SK-N-SH (cell line): ENCODE results near the gene ZNF441. TPM values are rescaled to one million over a fixed set of nuclear protein-coding genes. Genes with fewer than 3 reads are reported as not detected.

ENCODE experiments used
- CTCF ChIA-PET: fragments of 300-600, 350-600 bp; formaldehyde crosslinking; extraction: SDS; loops from one replicate; lab custom pipeline; 2021; lab: Yijun Ruan, JAX
- POLR2A ChIA-PET: fragments of 350-600 bp; sonication (Branson Sonifier 250); formaldehyde crosslinking; extraction: SDS; loops from one replicate; lab custom pipeline; 2020; ENCODE audit warnings: antibody characterized with exemption, inconsistent platforms; lab: Yijun Ruan, JAX
- DNase-seq: peaks from one replicate; pipeline ENCODE4 v3.0.0; 2012
- H2AFZ ChIP-seq: fragments of 200-600 bp; sonication (generic); 2 replicates; pipeline ENCODE4 v1.8.1; 2016; ENCODE audit warnings: antibody characterized with exemption, mild to moderate bottlenecking, low read depth
- H3F3A ChIP-seq: fragments of 200-600 bp; sonication (generic); replicated peaks from 2 replicates; pipeline ENCODE3; 2016; ENCODE audit warnings: antibody characterized with exemption, mild to moderate bottlenecking; ENCODE audit not compliant: insufficient read depth
- H3K27ac ChIP-seq, 2 experiments: fragments of 200-500 bp in 1 of 2; fragments of 200-600 bp in 1 of 2; sonication (Bioruptor generic) in 1 of 2; sonication (generic), shearing (Covaris generic) in 1 of 2; 2 replicates each; pipeline versions ENCODE4 v1.5.1 to v1.6.1; 2014 to 2016; ENCODE audit warnings: low read depth in 2 of 2, inconsistent platforms in 1 of 2, low read length in 1 of 2, mild to moderate bottlenecking in 1 of 2, mixed read lengths in 1 of 2
- H3K27me3 ChIP-seq: fragments of 200-600 bp; sonication (generic), shearing (Covaris generic); 2 replicates; pipeline ENCODE4 v1.6.1; 2016; ENCODE audit warnings: mixed run types; ENCODE audit not compliant: insufficient read depth
- H3K36me3 ChIP-seq, 2 experiments: fragments of 200-500 bp in 1 of 2; fragments of 200-600 bp in 1 of 2; sonication (Bioruptor generic) in 1 of 2; sonication (generic) in 1 of 2; replicated peaks in 1 of 2; 2 replicates each; pipeline versions ENCODE3 to v1.5.1; 2014 to 2016; ENCODE audit warnings: low read length in 1 of 2, mild to moderate bottlenecking in 1 of 2; ENCODE audit not compliant: insufficient read depth in 2 of 2, control insufficient read depth in 1 of 2
- H3K4me1 ChIP-seq, 2 experiments: fragments of 200-500 bp in 1 of 2; fragments of 200-600 bp in 1 of 2; sonication (Bioruptor generic) in 1 of 2; sonication (generic), shearing (Covaris generic) in 1 of 2; 2 replicates each; pipeline versions ENCODE4 v1.5.1 to v1.6.1; 2014 to 2016; ENCODE audit warnings: low read depth in 1 of 2, low read length in 1 of 2, mixed run types in 1 of 2; ENCODE audit not compliant: insufficient read depth in 2 of 2, control insufficient read depth in 1 of 2
- H3K4me2 ChIP-seq: fragments of 200-600 bp; sonication (generic), shearing (Covaris generic); 2 replicates; pipeline ENCODE4 v1.6.1; 2017; ENCODE audit warnings: mixed run types
- H3K4me3 ChIP-seq, 2 experiments: fragments of 200-500 bp in 1 of 2; fragments of 200-600 bp in 1 of 2; sonication (Bioruptor generic) in 1 of 2; sonication (generic), shearing (Covaris generic) in 1 of 2; 2 replicates each; pipeline versions ENCODE4 v1.5.1 to v1.8.1; 2014 to 2016; ENCODE audit warnings: low read depth in 2 of 2, inconsistent platforms in 1 of 2, low read length in 1 of 2, mild to moderate bottlenecking in 1 of 2, mixed read lengths in 1 of 2, moderate library complexity in 1 of 2
- H3K79me2 ChIP-seq: fragments of 200-600 bp; sonication (generic); 2 replicates; pipeline ENCODE4 v1.8.1; 2017; ENCODE audit warnings: mild to moderate bottlenecking; ENCODE audit not compliant: insufficient read depth
- H3K9ac ChIP-seq: fragments of 200-600 bp; sonication (generic); 2 replicates; pipeline ENCODE4 v1.6.1; 2017; ENCODE audit warnings: mixed run types
- H3K9me2 ChIP-seq: fragments of 200-600 bp; sonication (generic); 2 replicates; pipeline ENCODE4 v1.6.1; 2017; ENCODE audit warnings: mixed run types
- H3K9me3 ChIP-seq: fragments of 200-600 bp; sonication (generic); 2 replicates; pipeline ENCODE4 v1.6.1; 2017; ENCODE audit warnings: mixed run types, mild to moderate bottlenecking, moderate library complexity
- H4K20me1 ChIP-seq: fragments of 200-600 bp; sonication (generic); 2 replicates; pipeline ENCODE4 v1.6.1; 2017; ENCODE audit warnings: mild to moderate bottlenecking, mixed run types; ENCODE audit not compliant: insufficient read depth
- ELF1 ChIP-seq: IDR thresholded peaks from 2 replicates; pipeline ENCODE4 v1.4.0; 2012
- EP300 ChIP-seq, 2 experiments: IDR thresholded peaks; 2 replicates each; pipeline versions ENCODE4 v1.4.0 to v1.6.1; 2012; ENCODE audit warnings: borderline replicate concordance in 1 of 2, low read depth in 1 of 2, low read length in 1 of 2
- EZH2phosphoT487 ChIP-seq: fragments of 200-600 bp; sonication (generic); IDR thresholded peaks from 2 replicates; pipeline ENCODE4 v1.6.1; 2017; ENCODE audit warnings: low read depth, mixed run types, mild to moderate bottlenecking, antibody characterized with exemption, moderate library complexity, borderline replicate concordance
- FOSL2 ChIP-seq: IDR thresholded peaks from 2 replicates; pipeline ENCODE4 v1.4.0; 2012; ENCODE audit warnings: low read depth, mild to moderate bottlenecking, moderate library complexity, borderline replicate concordance
- FOXM1 ChIP-seq: IDR thresholded peaks from 2 replicates; pipeline ENCODE4 v1.4.0; 2012; ENCODE audit warnings: low read depth, mild to moderate bottlenecking
- GATA2 ChIP-seq: sonication (generic); formaldehyde crosslinking; IDR thresholded peaks from 2 replicates; pipeline ENCODE4 v1.5.0; 2020; ENCODE audit warnings: mild to moderate bottlenecking, missing genetic modification reagents
- JUND ChIP-seq: IDR thresholded peaks from 2 replicates; pipeline ENCODE4 v1.4.0; 2012
- MEF2A ChIP-seq: IDR thresholded peaks from 2 replicates; pipeline ENCODE4 v1.4.0; 2012; ENCODE audit warnings: low read depth, borderline replicate concordance
- NFIC ChIP-seq: IDR thresholded peaks from 2 replicates; pipeline ENCODE4 v1.4.0; 2012; ENCODE audit warnings: borderline replicate concordance
- NRF1 ChIP-seq: IDR thresholded peaks from 2 replicates; pipeline ENCODE4 v1.6.1; 2012; ENCODE audit warnings: low read depth, mild to moderate bottlenecking, low read length
- POLR2AphosphoS5 ChIP-seq: IDR thresholded peaks from 2 replicates; pipeline ENCODE4 v1.6.1; 2012; ENCODE audit warnings: low read depth, low read length
- RCOR1 ChIP-seq: fragments of 150-350 bp; IDR thresholded peaks from 2 replicates; pipeline ENCODE4 v1.6.1; 2017; ENCODE audit warnings: antibody characterized with exemption, low read length
- RXRA ChIP-seq: IDR thresholded peaks from 2 replicates; pipeline ENCODE4 v1.4.0; 2012; ENCODE audit warnings: low read depth, mild to moderate bottlenecking, borderline replicate concordance
- SMC3 ChIP-seq: IDR thresholded peaks from 2 replicates; pipeline ENCODE4 v1.6.1; 2012; ENCODE audit warnings: low read depth, low read length, improper control_type of control experiment
- TAF1 ChIP-seq: IDR thresholded peaks from 2 replicates; pipeline ENCODE4 v1.6.1; 2012; ENCODE audit warnings: low read depth, mild to moderate bottlenecking, low read length, moderate library complexity, borderline replicate concordance
- WGBS: methylation state at CpG from one replicate; pipeline ENCODE4 v1.1.6; 2017; ENCODE audit warnings: low lambda C conversion rate; 5-methylcytosine and 5-hydroxymethylcytosine counted together
- polyA plus RNA-seq, 3 experiments: library from polyadenylated mRNA; depleted of rRNA; stranded (reverse); fragments of >200 nt; gene quantifications; 2 replicates each; pipeline ENCODE4 v1.2.3, GENCODE V29; 2012
- TF ChIP-seq, protein P1 (sequence below): IDR thresholded peaks from 2 replicates; pipeline ENCODE4 v1.4.0; 2012; ENCODE audit warnings: low read depth, borderline replicate concordance
- TF ChIP-seq, protein P2 (sequence below): IDR thresholded peaks from 2 replicates; pipeline ENCODE4 v1.4.0; 2012; ENCODE audit warnings: low read depth
- TF ChIP-seq, protein P3 (sequence below): IDR thresholded peaks from 2 replicates; pipeline ENCODE4 v1.4.0; 2012; ENCODE audit warnings: low read depth, borderline replicate concordance
- TF ChIP-seq, protein P4 (sequence below): fragments of 150-350 bp; IDR thresholded peaks from 2 replicates; pipeline ENCODE4 v1.6.1; 2016; ENCODE audit warnings: mild to moderate bottlenecking, low read depth, low read length

Gene ZNF441
- polyA plus RNA-seq, 1 of the 3 experiments (the other 2 are of a cell fraction): 3.2 TPM

DNA sequence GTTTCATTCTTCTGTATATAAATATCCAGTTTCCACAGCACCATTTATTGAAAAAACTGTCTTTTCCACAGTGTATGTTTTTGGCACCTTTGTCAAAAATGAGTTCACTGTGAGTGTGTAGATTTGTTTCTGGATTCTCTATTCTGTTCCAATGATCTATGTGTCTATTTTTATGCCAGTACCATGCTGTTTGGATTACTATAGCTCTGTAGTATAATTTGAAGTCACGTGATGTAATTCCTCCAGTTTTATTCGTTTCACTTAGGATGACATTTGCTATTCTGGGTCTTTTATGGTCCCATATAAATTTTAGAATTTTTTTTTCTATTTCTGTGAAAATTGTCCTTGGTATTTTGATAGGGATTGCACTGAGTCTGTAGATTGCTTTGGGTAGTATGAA, 17.0 kb upstream of the ZNF441 start (continued):
- no peak for TF ChIP-seq EZH2phosphoT487
- no peak for TF ChIP-seq SMC3
- TF ChIP-seq EP300 (IDR thresholded peaks at IDR 0.05; ENCODE audit: borderline replicate concordance in 1 of 2, low read depth in 1 of 2, low read length in 1 of 2): no peak
- TF ChIP-seq, protein P1, sequence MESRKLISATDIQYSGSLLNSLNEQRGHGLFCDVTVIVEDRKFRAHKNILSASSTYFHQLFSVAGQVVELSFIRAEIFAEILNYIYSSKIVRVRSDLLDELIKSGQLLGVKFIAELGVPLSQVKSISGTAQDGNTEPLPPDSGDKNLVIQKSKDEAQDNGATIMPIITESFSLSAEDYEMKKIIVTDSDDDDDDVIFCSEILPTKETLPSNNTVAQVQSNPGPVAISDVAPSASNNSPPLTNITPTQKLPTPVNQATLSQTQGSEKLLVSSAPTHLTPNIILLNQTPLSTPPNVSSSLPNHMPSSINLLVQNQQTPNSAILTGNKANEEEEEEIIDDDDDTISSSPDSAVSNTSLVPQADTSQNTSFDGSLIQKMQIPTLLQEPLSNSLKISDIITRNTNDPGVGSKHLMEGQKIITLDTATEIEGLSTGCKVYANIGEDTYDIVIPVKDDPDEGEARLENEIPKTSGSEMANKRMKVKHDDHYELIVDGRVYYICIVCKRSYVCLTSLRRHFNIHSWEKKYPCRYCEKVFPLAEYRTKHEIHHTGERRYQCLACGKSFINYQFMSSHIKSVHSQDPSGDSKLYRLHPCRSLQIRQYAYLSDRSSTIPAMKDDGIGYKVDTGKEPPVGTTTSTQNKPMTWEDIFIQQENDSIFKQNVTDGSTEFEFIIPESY: no peak
- no peak for TF ChIP-seq RXRA
- no peak for TF ChIP-seq JUND
- TF ChIP-seq FOSL2: no peak

DNA sequence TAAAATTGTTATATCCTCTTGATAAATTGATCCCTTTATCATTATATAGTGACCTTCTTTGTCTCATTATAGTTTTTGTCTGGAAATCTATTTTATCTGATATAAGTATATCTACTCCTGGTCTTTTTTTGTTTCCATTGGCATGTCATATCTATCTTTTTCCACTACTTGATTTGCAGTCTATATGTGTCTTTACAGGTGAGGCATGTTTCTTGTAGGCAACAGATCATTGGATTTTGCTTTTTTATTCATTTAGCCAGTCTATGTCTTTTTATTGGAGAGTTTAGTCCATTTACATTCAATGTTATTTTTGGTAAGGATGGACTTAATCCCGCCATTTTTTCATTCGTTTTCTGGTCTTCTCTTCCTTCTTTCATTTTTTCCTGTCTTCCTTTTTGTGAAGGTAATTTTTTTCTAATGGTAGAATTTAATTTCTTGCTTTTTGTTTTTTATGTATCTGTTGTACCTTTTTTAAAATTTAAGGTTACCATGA, 14.5 kb upstream of the ZNF441 start:
- no peaks in the 10 kb centered on the region for H3K9me2 ChIP-seq
- H3K36me3 ChIP-seq: no peaks in the 10 kb centered on the region
- H3K4me2 ChIP-seq: no peak overlapping the region
- H2AFZ ChIP-seq: no peak overlapping the region
- ChIA-PET CTCF (no interaction called here), POLR2A (no interaction called here)
- peaks cover 7% of the 10 kb centered on the region; the same call in 1 of the 2 replicates for H3K9me3 ChIP-seq
- H3F3A ChIP-seq: no peaks in the 10 kb centered on the region
- DNase-seq: no peak
- no peak overlapping the region for H3K4me3 ChIP-seq
- no peak overlapping the region for H3K9ac ChIP-seq
- H3K79me2 ChIP-seq: no peaks in the 10 kb centered on the region
- H4K20me1 ChIP-seq: no peaks in the 10 kb centered on the region
- H3K27me3 ChIP-seq: no peaks in the 10 kb centered on the region
- H3K4me1 ChIP-seq: no peaks in the 10 kb centered on the region
- WGBS: 0% methylated on average over 2 of the region's 2 CpGs
- H3K27ac ChIP-seq: no peak overlapping the region
- TF ChIP-seq RXRA (no peak), NRF1 (no peak), NFIC (no peak), POLR2AphosphoS5 (no peak), TAF1 (no peak), FOSL2 (no peak)
- TF ChIP-seq, protein P2, sequence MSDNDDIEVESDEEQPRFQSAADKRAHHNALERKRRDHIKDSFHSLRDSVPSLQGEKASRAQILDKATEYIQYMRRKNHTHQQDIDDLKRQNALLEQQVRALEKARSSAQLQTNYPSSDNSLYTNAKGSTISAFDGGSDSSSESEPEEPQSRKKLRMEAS: no peak
- TF ChIP-seq, protein P3, sequence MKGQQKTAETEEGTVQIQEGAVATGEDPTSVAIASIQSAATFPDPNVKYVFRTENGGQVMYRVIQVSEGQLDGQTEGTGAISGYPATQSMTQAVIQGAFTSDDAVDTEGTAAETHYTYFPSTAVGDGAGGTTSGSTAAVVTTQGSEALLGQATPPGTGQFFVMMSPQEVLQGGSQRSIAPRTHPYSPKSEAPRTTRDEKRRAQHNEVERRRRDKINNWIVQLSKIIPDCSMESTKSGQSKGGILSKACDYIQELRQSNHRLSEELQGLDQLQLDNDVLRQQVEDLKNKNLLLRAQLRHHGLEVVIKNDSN: no peak

DNA sequence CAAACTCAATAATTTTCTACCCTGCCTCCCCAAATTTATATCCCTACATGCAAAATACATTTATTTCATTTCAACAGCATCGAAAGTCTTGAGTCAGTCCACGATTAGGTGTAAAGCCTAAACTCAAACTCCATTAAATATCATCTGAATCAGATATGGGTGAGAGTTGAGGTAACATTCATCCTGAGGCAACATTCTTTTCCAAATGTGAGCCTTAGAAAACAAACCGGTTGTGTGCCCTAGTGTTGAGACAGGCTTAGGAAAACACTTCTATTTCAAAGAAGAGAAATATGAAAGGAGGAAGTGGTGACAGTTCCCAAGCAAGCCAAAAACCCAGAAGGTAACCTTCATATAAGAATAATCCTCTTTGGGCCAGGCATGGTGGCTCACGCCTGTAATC, 12.1 kb upstream of the ZNF441 start:
- CTCF ChIA-PET: no interaction called here
- TF ChIP-seq SMC3 (no peak), FOSL2 (no peak), GATA2 (no peak), RCOR1 (no peak), FOXM1 (no peak), ELF1 (no peak), MEF2A (no peak)
- TF ChIP-seq, protein P4, sequence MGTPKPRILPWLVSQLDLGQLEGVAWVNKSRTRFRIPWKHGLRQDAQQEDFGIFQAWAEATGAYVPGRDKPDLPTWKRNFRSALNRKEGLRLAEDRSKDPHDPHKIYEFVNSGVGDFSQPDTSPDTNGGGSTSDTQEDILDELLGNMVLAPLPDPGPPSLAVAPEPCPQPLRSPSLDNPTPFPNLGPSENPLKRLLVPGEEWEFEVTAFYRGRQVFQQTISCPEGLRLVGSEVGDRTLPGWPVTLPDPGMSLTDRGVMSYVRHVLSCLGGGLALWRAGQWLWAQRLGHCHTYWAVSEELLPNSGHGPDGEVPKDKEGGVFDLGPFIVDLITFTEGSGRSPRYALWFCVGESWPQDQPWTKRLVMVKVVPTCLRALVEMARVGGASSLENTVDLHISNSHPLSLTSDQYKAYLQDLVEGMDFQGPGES: no peak
- TF ChIP-seq, protein P3: no peak
- TF ChIP-seq, protein P2: no peak

More for the DNA sequence above, 12.1 kb upstream of the ZNF441 start:
- H3K4me3 ChIP-seq: no peak overlapping the region
- no peak overlapping the region for H3K9ac ChIP-seq
- H3K4me1 ChIP-seq: no peaks in the 10 kb centered on the region
- H3K36me3 ChIP-seq: no peaks in the 10 kb centered on the region
- H3K27me3 ChIP-seq: no peaks in the 10 kb centered on the region
- no peaks in the 10 kb centered on the region for H4K20me1 ChIP-seq
- H3K79me2 ChIP-seq: no peaks in the 10 kb centered on the region
- no peaks in the 10 kb centered on the region for H3K9me2 ChIP-seq
- H3K9me3 ChIP-seq: peaks cover 3% of the 10 kb centered on the region; the same call in 1 of the 2 replicates
- no peak overlapping the region for H3K27ac ChIP-seq
- H3F3A ChIP-seq: no peaks in the 10 kb centered on the region
- WGBS: 8% methylated on average over 4 of the region's 4 CpGs
- DNase-seq: no peak
- no peak overlapping the region for H3K4me2 ChIP-seq
- no peak overlapping the region for H2AFZ ChIP-seq
- POLR2A ChIA-PET: no interaction called here
